ENCODE data around the gene MYEF2.

- TF ChIP-seq POLR2AphosphoS5 (IDR thresholded peaks at IDR 0.05; ENCODE audit: borderline replicate concordance, low read depth, low read length) (no peak), EZH2 (IDR thresholded peaks at IDR 0.05) (no peak)
Observed at GRCh38 chr15:48182749-48183148, 4.7 kb upstream of the MYEF2 start.
